Activated naive CD4-positive, alpha-beta T cell treated with anti-CD3 and anti-CD28 coated beads, Interleukin-2, amount 50 U/mL, for 72 hours (primary cell): ENCODE results near the gene CACNA1D. TPM values are rescaled to one million over a fixed set of nuclear protein-coding genes. Genes with fewer than 3 reads are reported as not detected.
A peak's percentile ranks its signal among the peaks of the same experiment; 100 is the strongest.

ENCODE experiments used
- ATAC-seq, 2 donors: fragments of 150-1000 bp; cut with Tn5 transposase; 2 replicates each; pipeline ENCODE4 v1.10.0; 2021; ENCODE audit warnings: mild to moderate bottlenecking in 2 of 2, moderate library complexity in 2 of 2
- DNase-seq, 2 donors: peaks; one replicate each; pipeline ENCODE4 v3.0.0; 2021 to 2022; ENCODE audit warnings: low spot score in 2 of 2
- H3K27ac Mint-ChIP-seq, 2 donors: one replicate each; pipeline ENCODE4 v1.8.0; 2022; ENCODE audit warnings: mild to moderate bottlenecking in 2 of 2, mixed read lengths in 2 of 2
- H3K36me3 Mint-ChIP-seq, 2 donors: one replicate each; pipeline ENCODE4 v1.8.0; 2022; ENCODE audit warnings: mixed read lengths in 2 of 2
- H3K9me3 Mint-ChIP-seq, 2 donors: one replicate each; pipeline ENCODE4 v1.8.0; 2022; ENCODE audit warnings: mixed read lengths in 2 of 2
- total RNA-seq, 2 donors: library from RNA; stranded (reverse); gene quantifications; one replicate each; pipeline ENCODE4 v1.2.3, GENCODE V29; 2022

The CACNA1D gene
- total RNA-seq, 2 donors from 2014 or later = 0.10 TPM; not detected in 1

DNA sequence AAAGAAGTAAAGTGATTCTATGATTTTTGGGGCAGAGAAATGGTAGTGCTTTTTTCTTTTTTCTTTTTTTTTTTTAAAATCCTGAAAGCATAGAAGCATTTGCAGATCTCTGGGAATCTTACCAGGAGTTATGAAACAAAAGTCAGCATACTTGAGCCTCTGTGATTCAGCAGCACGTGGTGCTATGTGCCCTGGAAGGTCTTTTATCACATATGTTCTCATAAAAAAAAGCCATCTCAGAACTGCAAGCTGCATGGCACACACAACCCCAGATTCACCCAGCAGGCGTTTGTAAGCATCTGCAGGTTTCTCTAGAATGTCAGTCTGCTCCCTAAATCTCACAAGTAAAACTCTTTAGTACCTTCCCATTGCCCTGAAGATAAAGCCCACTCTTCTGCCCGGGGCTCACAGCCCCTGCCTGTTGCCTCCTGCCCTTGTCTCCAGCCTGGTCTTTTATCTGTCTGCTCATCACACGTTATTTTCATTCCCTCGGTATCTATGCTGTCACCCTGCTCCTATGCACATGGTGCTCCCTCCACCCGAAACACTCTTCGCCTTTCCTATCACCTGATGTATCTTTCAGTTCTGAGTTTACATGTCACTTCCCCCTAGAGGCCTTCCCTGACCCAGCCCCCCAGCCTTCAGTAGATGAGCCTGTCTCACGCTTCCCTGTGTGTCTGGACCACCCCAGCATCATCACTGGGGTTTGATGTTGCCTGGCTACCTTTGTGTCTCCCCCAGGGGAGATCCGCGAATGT lies 279.4 kb downstream of the CACNA1D start:
- ATAC-seq (peak in 1 of 2 donors; percentile 32), DNase-seq (no peak)
- Mint-ChIP-seq H3K27ac (no peak overlapping the region), H3K36me3 (no peaks in the 10 kb centered on the region), H3K9me3 (no peaks in the 10 kb centered on the region)

DNA sequence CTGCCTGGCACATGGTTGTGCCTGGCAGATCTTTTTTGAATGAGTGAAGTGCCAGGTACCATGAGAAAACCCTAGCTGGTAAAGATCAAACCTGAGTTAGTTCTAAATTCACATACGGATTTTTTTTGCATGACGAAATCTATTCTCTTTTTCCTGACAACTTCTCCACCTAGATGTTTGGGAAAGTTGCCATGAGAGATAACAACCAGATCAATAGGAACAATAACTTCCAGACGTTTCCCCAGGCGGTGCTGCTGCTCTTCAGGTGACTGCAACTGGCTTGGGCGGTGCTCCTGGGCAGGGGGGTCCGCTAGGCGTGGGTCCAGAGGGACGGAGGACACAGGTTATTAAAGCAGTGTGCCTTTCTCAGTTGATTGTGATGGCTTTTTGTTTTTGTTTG lies 280.0 kb downstream of the CACNA1D start:
- H3K9me3 Mint-ChIP-seq = no peaks in the 10 kb centered on the region
- H3K36me3 Mint-ChIP-seq = no peaks in the 10 kb centered on the region
- no peak for ATAC-seq
- DNase-seq = no peak
- no peak overlapping the region for H3K27ac Mint-ChIP-seq

DNA sequence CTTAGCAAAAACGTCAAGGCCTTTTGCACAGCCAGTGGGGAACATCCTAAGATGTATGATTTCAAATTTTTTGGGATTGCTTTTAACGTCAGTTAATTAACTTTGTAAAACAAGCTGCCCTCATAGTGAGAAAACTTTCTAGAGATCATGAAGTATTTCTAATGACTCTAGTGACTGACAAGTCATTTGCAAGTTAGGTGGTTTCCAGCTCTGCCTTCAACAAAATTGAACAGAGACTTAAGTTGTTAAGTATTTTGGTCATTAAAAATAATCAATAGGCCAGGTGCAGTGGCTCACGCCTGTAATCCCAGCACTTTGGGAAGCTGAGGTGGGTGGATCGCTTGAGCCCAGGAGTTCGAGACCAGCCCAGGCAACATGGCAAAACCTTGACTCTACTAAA lies 280.6 kb downstream of the CACNA1D start:
- Mint-ChIP-seq H3K27ac (no peak overlapping the region), H3K36me3 (no peaks in the 10 kb centered on the region), H3K9me3 (no peaks in the 10 kb centered on the region)
- no peak for DNase-seq
- no peak for ATAC-seq

DNA sequence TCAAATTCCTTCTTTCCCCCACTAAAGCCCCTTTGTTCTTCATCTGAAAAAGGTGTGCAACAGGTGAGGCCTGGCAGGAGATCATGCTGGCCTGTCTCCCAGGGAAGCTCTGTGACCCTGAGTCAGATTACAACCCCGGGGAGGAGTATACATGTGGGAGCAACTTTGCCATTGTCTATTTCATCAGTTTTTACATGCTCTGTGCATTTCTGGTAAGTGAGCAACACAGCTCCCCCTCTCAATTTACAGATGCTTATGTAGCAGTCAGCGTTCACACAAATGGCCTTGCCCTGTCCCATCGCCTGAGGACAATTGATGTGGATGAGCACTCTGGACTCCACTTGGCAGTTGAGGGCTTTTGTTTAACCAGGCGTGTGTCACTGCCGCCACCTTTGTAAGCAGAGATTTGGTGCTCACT lies 281.4 kb downstream of the CACNA1D start:
- DNase-seq (no peak), ATAC-seq (no peak)
- H3K27ac Mint-ChIP-seq = no peak overlapping the region
- no peaks in the 10 kb centered on the region for H3K36me3 Mint-ChIP-seq
- H3K9me3 Mint-ChIP-seq = no peaks in the 10 kb centered on the region

DNA sequence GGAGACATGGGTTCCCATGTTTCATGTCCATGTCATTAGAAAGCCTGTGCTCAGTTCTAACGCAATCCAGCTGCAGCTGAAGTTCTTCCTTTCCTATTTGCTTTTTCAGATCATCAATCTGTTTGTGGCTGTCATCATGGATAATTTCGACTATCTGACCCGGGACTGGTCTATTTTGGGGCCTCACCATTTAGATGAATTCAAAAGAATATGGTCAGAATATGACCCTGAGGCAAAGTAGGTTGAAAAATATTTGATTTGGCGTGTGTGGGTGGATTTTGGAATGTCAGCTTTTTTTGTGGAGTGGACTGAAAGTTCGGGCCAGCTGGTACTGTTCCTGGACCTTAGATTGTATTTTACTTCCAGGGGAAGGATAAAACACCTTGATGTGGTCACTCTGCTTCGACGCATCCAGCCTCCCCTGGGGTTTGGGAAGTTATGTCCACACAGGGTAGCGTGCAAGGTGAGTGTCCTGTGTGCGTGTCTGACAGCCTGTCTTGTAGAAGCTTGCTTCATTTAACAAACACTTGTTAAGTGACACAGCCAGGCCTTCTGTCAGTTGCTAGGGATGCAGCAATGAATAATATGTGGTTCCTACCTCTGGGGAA lies 282.2 kb downstream of the CACNA1D start:
- DNase-seq = no peak
- Mint-ChIP-seq H3K36me3 (no peaks in the 10 kb centered on the region), H3K27ac (no peak overlapping the region), H3K9me3 (no peaks in the 10 kb centered on the region)
- no peak for ATAC-seq

DNA sequence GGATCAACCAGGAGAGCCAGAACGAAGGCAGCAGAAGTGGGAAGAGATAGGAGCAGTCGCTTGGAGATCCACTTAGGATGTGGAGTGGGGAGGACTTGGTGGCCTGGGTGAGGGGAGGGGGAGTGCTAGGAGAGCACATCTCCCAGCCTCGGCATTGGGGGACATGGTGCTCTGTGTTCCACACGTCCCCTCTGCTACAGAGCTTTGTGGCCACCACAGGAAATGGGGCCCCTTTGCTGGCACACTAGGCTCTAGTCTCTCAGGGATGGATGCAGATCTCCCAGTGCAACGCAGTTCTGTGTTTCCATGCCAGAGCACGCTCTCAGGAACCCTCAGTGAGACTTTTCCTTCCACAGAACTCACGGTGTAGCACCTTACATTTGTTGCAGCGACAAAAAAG lies 283.1 kb downstream of the CACNA1D start:
- peak overlapping the region in 1 of 2 donors; percentile 45 for H3K27ac Mint-ChIP-seq
- H3K36me3 Mint-ChIP-seq = no peaks in the 10 kb centered on the region
- ATAC-seq = no peak
- DNase-seq = no peak
- no peaks in the 10 kb centered on the region for H3K9me3 Mint-ChIP-seq

DNA sequence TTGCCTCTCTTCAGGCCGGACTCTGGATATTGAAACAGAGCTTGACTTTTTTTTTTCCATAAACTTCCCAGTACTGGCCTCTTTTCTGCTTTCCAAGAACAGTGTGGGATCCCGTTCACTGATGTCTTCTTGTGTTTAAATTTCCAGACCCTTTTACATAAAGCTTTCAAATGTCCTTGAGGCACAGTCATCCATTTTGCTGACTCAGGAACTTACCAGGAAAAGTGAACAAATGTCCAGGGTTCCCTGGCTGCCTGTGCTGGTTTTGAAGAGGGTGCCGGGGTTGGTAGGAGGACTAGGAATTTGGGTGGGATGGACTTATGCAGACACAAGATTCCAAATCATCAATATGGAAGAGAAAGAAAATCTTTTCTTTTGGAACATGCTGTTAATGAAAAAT lies 283.7 kb downstream of the CACNA1D start:
- Mint-ChIP-seq H3K36me3 (no peaks in the 10 kb centered on the region), H3K9me3 (no peaks in the 10 kb centered on the region), H3K27ac (no peak overlapping the region)
- DNase-seq (no peak), ATAC-seq (no peak)

DNA sequence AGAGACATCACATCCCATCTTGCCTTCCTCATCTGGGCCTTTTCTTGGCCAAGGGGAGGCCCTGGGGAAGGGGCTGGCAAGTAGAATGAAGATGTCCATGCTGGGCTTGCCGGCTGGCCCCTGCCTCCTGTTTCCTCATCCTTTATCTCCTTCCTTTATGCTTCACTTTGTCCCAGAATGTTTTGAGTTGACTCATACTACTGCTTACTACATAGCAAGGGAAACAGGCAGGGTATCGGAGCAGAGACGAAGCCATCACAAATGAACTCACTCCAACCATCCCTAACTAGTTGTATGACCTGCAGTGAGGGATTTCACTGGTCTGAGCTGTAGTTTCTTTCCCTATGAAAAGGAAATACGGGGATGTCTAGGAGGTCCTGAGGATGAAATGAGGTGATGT lies 285.8 kb downstream of the CACNA1D start:
- DNase-seq (no peak), ATAC-seq (no peak)
- Mint-ChIP-seq H3K9me3 (no peaks in the 10 kb centered on the region), H3K27ac (peak overlapping the region in 1 of 2 donors; percentile 27), H3K36me3 (no peaks in the 10 kb centered on the region)

DNA sequence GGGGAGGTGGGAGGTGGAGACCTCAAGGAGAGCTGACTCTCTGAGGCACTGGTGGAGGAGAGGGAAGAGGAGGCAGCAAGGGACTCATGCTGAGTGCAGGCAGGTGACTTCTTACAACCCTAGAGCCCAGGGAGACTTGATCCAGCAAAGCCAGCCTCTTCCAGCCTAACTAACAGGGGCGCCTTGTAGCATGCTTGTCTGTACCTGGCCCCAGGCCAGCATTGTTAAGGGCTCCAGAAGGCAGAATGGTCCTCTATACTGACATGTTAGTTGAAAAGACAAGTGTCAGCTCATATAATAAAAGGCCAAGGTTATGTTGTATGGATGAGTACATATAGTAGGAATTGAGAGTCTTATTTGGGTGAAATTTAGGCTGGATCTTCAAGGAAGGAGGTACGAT lies 286.4 kb downstream of the CACNA1D start:
- Mint-ChIP-seq H3K27ac (no peak overlapping the region), H3K9me3 (no peaks in the 10 kb centered on the region), H3K36me3 (no peaks in the 10 kb centered on the region)
- DNase-seq = no peak
- ATAC-seq = no peak

DNA sequence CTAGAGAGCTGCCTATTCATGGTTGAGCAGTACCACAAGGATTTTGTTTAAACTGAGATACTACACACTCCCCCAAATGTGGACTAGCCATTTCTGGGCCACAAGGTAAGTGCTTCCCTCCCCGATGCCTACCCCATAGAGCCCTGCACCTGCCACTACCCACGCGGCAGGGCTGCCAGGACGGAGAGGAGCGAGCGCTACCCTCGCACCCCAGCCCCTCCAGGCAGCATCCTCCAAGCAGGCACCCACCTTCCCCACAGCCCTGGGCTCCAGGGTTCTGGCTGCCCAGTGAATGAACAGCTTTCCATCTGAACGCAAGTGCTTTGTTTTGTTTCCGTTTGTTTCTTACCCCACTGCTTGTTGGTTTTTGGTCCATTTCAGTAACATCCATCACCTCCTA lies 292.6 kb downstream of the CACNA1D start:
- DNase-seq (no peak), ATAC-seq (no peak)
- Mint-ChIP-seq H3K27ac (no peak overlapping the region), H3K9me3 (no peaks in the 10 kb centered on the region), H3K36me3 (no peaks in the 10 kb centered on the region)

DNA sequence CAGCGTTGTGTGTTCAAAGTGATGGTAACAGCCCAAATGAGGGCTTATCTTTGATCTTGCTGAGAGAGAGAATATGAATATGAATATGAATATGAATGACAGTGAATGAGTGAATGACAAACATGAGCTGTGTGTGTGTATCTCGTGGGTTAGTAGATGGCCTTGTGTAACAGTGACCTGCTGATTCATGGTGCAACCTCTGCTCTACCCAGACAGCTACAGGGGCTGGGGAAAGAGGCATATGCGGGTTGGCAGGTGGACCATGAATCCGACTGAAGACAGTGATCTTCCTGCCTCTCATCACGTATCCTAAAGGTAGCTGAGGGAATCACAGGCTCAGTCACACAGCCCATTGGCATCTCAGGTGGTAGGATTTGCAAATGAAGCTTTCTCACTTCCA lies 293.6 kb downstream of the CACNA1D start:
- DNase-seq = no peak
- H3K9me3 Mint-ChIP-seq = no peaks in the 10 kb centered on the region
- no peaks in the 10 kb centered on the region for H3K36me3 Mint-ChIP-seq
- H3K27ac Mint-ChIP-seq = no peak overlapping the region
- ATAC-seq = no peak

DNA sequence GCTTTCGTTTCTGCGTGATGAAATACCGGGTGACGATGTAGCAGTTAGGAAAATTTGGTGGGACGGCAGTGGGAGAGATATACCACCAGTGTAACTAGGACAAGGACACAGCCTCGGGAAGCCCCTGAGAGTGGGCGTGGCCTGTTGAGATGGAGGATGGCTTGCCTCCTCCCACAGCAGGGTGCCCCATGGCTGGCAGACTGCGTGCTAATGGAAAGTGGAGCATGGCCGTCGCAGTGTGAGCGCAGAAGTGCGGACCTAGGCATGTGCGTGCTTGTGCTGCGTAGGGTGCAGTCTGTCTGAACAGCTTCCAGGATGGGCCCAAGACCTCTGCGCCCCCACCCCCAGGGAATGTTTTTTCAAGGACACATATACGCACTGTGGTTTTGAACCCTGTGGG lies 295.0 kb downstream of the CACNA1D start:
- H3K36me3 Mint-ChIP-seq = no peaks in the 10 kb centered on the region
- DNase-seq (no peak), ATAC-seq (no peak)
- no peak overlapping the region for H3K27ac Mint-ChIP-seq
- no peaks in the 10 kb centered on the region for H3K9me3 Mint-ChIP-seq

DNA sequence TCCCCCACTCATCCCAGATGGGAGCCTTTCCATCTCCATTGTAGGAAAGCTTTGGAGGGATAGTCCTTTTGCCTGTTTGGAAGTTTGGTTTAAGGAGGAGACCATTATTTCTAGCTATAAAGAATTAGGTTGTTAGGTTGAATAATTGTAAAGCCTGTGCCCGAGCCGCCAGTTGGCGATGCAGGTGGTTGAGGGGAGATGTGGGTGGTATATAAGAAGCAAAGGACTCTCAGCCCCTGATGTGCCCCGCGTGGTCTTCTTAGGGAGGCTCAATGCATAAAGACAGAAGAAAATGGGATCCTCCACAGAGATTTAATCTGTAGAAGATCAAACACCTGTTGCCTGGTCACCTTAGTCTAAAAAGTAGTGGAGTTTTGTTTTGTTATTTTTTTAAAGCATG lies 296.1 kb downstream of the CACNA1D start:
- no peak overlapping the region for H3K27ac Mint-ChIP-seq
- DNase-seq (no peak), ATAC-seq (no peak)
- H3K9me3 Mint-ChIP-seq = no peaks in the 10 kb centered on the region
- no peaks in the 10 kb centered on the region for H3K36me3 Mint-ChIP-seq

DNA sequence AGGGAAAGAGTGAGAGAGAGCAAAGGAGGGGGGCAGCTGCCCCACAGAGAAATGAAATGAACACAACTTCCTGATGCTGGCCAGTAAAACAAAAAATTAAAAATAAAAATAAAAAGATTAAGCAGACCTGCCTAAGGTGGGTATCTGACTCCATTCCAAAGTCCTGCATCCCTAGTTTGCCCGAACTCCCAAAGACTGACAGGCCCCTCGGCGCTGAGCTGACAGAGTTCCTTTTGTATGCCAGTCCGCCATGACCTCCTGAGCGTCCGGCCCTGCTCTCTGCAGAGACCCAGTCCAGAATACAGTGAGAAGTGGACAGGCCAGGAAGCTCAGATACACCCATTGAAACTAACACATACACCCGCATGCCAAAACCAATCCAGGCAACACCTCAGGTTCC lies 296.9 kb downstream of the CACNA1D start:
- ATAC-seq = no peak
- Mint-ChIP-seq H3K36me3 (no peaks in the 10 kb centered on the region), H3K27ac (no peak overlapping the region), H3K9me3 (no peaks in the 10 kb centered on the region)
- no peak for DNase-seq

DNA sequence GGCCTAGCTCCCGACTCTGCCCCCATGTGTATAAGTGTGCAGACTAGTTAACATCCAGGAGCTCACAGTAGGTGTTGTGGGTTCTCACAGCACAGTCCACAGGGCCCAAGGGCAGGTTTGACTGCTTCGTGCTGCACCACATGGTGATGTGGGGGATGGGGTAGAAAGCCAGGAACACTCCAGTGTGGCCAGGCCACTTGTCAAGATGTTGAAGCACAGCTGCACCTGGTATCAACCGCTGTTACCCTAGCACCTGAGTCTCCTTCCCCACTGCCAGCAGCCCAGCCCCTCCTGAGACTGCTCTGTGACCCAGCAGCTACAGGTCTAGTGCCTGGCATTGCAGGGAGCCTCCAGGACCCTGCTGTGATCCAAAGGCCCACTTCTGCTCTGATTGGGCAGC lies 298.5 kb downstream of the CACNA1D start:
- ATAC-seq (no peak), DNase-seq (no peak)
- Mint-ChIP-seq H3K36me3 (no peaks in the 10 kb centered on the region), H3K9me3 (no peaks in the 10 kb centered on the region), H3K27ac (no peak overlapping the region)

DNA sequence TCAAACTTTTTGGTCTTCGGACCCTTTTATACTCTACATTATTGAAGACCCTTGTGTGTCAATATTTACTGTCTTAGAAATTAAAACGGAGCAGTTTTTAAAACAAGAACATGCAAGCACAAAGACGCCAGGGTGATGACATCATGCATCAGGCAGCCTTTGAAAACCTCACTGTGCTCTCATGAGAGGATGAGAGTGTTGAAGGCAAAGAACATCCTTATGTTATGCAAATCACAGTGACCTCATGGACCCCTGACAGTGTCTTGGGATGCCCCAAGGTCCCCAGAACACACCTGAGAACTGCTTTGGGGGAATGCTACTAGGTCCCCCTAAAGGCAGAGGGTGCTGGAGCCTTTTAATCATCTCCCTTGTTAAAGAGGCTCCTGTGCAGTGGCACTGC lies 300.2 kb downstream of the CACNA1D start:
- no peaks in the 10 kb centered on the region for H3K36me3 Mint-ChIP-seq
- H3K27ac Mint-ChIP-seq = no peak overlapping the region
- no peak for ATAC-seq
- DNase-seq = no peak
- H3K9me3 Mint-ChIP-seq = no peaks in the 10 kb centered on the region

DNA sequence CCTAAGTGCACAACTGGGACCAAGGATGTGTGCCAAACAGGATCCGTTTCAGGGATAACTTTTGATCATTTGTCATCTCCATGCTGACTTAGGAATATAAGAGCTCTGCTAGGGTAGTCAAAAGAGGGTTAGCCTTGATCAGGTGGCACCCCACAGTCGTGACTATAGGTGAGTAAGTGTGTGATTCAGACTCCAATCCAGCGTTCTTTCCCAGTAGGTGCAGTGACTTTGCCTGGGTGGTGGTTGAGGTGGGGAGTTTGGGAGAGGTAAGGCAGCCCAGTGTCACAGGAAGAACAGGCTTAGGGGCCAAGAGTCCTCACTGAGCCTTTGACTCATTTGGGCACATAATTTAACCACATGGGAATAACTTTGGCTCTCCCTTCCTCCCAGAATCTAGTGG lies 300.8 kb downstream of the CACNA1D start:
- ATAC-seq (no peak), DNase-seq (no peak)
- H3K36me3 Mint-ChIP-seq = no peaks in the 10 kb centered on the region
- no peaks in the 10 kb centered on the region for H3K9me3 Mint-ChIP-seq
- H3K27ac Mint-ChIP-seq = no peak overlapping the region

DNA sequence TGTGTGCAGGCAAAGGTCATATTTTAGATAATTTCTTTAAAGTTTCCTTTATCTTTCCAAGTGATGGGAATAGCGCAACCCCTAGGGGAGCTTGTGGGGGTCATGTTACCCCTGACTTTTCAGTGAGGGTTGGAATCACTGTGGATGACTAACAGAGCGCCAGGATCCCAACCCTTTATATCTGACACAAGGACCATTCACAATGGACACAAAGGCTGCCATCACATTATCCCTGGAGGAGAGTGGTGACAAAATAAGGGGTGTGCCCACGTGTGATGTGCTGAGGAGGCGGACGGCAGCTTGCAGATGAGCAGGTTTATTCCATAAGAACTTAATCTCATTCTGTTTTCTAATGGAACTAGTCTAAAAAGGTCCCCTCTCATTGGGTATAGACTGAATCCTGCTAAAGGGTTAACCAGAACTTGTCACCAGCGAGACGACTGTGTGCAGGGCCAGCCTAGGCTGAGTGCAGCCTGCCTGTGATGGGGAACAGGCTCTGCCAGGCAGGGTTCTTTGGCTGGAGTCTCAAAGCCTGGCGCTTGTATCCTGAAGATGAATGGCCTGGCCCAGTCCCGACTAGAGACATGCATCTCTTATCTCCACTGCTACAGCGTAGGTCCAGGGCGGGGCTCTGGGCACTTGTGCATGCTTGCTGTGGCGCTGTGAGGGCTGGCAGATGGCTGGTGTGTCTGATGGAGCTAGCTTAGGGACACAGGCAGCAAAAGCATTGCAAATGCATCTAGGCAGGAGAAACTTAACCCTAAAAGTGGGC lies 301.6 kb downstream of the CACNA1D start:
- DNase-seq (no peak), ATAC-seq (no peak)
- Mint-ChIP-seq H3K9me3 (no peaks in the 10 kb centered on the region), H3K27ac (no peak overlapping the region), H3K36me3 (no peaks in the 10 kb centered on the region)
